ENCODE measurements around the gene MTG1.

Gene MTG1

GRCh38 chr10:133420579-133420978 lies 26.6 kb downstream of the MTG1 start:
- H4K20me1 ChIP-seq (ENCODE audit: insufficient read depth, low read length, poor library complexity, severe bottlenecking), result no peaks in the 10 kb centered on the region
- no peak overlapping the region for H3K4me2 ChIP-seq (ENCODE audit: low read depth, low read length, poor library complexity, severe bottlenecking)
- no peak overlapping the region for H3K9ac ChIP-seq (ENCODE audit: low read depth, low read length, poor library complexity, severe bottlenecking)
- no peaks in the 10 kb centered on the region for H3F3A ChIP-seq (ENCODE audit: low read depth)
- H2AFZ ChIP-seq (ENCODE audit: low read length), result no peak overlapping the region
- no peaks in the 10 kb centered on the region for H3K9me2 ChIP-seq (replicated peaks; ENCODE audit: low read depth, low read length)
- TF ChIP-seq EZH2phosphoT487 (IDR thresholded peaks at IDR 0.05; ENCODE audit: borderline replicate concordance) (no peak), CTCF (conservative IDR thresholded peaks at IDR 0.05; ENCODE audit: low read length) (no peak)
- H3K36me3 ChIP-seq (ENCODE audit: insufficient read depth, low read length), result peaks cover 8% of the 10 kb centered on the region; the same call in 1 of the 2 replicates
- no peaks in the 10 kb centered on the region for H3K79me2 ChIP-seq (ENCODE audit: insufficient read depth, low read length)
- no peaks in the 10 kb centered on the region for H3K9me3 ChIP-seq (ENCODE audit: insufficient read depth, low read depth, low read length)
- no peaks in the 10 kb centered on the region for H3K4me1 ChIP-seq (ENCODE audit: insufficient read depth, low read length, poor library complexity, severe bottlenecking)
- no peaks in the 10 kb centered on the region for H3K27me3 ChIP-seq (ENCODE audit: insufficient read depth, low read length, poor library complexity, severe bottlenecking)
- H3K4me3 ChIP-seq (ENCODE audit: low read length, poor library complexity, severe bottlenecking), result no peak overlapping the region

GRCh38 chr10:133421336-133422222 lies 27.6 kb downstream of the MTG1 start:
- H2AFZ ChIP-seq (ENCODE audit: low read length), result no peak overlapping the region
- H3K9ac ChIP-seq (ENCODE audit: low read depth, low read length, poor library complexity, severe bottlenecking), result no peak overlapping the region
- no peak overlapping the region for H3K4me3 ChIP-seq (ENCODE audit: low read length, poor library complexity, severe bottlenecking)
- TF ChIP-seq CTCF (conservative IDR thresholded peaks at IDR 0.05; ENCODE audit: low read length) (no peak), EZH2phosphoT487 (IDR thresholded peaks at IDR 0.05; ENCODE audit: borderline replicate concordance) (no peak)
- H3K4me2 ChIP-seq (ENCODE audit: low read depth, low read length, poor library complexity, severe bottlenecking), result no peak overlapping the region
- no peaks in the 10 kb centered on the region for H3K9me2 ChIP-seq (replicated peaks; ENCODE audit: low read depth, low read length)
- no peaks in the 10 kb centered on the region for H3F3A ChIP-seq (ENCODE audit: low read depth)
- H3K36me3 ChIP-seq (ENCODE audit: insufficient read depth, low read length), result peaks cover 6% of the 10 kb centered on the region; the same call in 1 of the 2 replicates
- no peaks in the 10 kb centered on the region for H3K79me2 ChIP-seq (ENCODE audit: insufficient read depth, low read length)
- no peaks in the 10 kb centered on the region for H3K4me1 ChIP-seq (ENCODE audit: insufficient read depth, low read length, poor library complexity, severe bottlenecking)
- H4K20me1 ChIP-seq (ENCODE audit: insufficient read depth, low read length, poor library complexity, severe bottlenecking), result no peaks in the 10 kb centered on the region
- H3K9me3 ChIP-seq (ENCODE audit: insufficient read depth, low read depth, low read length), result no peaks in the 10 kb centered on the region
- no peaks in the 10 kb centered on the region for H3K27me3 ChIP-seq (ENCODE audit: insufficient read depth, low read length, poor library complexity, severe bottlenecking)

- H3K4me1 ChIP-seq (ENCODE audit: insufficient read depth, low read length, poor library complexity, severe bottlenecking), result no peaks in the 10 kb centered on the region
- no peaks in the 10 kb centered on the region for H4K20me1 ChIP-seq (ENCODE audit: insufficient read depth, low read length, poor library complexity, severe bottlenecking)
- H3K27me3 ChIP-seq (ENCODE audit: insufficient read depth, low read length, poor library complexity, severe bottlenecking), result no peaks in the 10 kb centered on the region
- no peak overlapping the region for H3K4me3 ChIP-seq (ENCODE audit: low read length, poor library complexity, severe bottlenecking)
- H3K9me3 ChIP-seq (ENCODE audit: insufficient read depth, low read depth, low read length), result no peaks in the 10 kb centered on the region
- H3K36me3 ChIP-seq (ENCODE audit: insufficient read depth, low read length), result peaks cover 6% of the 10 kb centered on the region; the same call in 1 of the 2 replicates
- no peak overlapping the region for H3K9ac ChIP-seq (ENCODE audit: low read depth, low read length, poor library complexity, severe bottlenecking)
- H3K4me2 ChIP-seq (ENCODE audit: low read depth, low read length, poor library complexity, severe bottlenecking), result no peak overlapping the region
- TF ChIP-seq CTCF (conservative IDR thresholded peaks at IDR 0.05; ENCODE audit: low read length) (no peak), EZH2phosphoT487 (IDR thresholded peaks at IDR 0.05; ENCODE audit: borderline replicate concordance) (no peak)
- H2AFZ ChIP-seq (ENCODE audit: low read length), result no peak overlapping the region
- no peaks in the 10 kb centered on the region for H3K9me2 ChIP-seq (replicated peaks; ENCODE audit: low read depth, low read length)
- no peaks in the 10 kb centered on the region for H3F3A ChIP-seq (ENCODE audit: low read depth)
- no peaks in the 10 kb centered on the region for H3K79me2 ChIP-seq (ENCODE audit: insufficient read depth, low read length)
Measured at GRCh38 chr10:133422223-133422806, 28.4 kb downstream of the MTG1 start.

Measured in Loucy (cell line).